ENCODE results near the gene GGTA1. TPM values are rescaled to one million over a fixed set of nuclear protein-coding genes. Genes with fewer than 3 reads are reported as not detected.

The GGTA1 gene
- total and polyA plus RNA-seq, 7 donors: 0.50 to 7.0 (median 1.7) TPM

GRCh38 chr9:121491111-121491510 lies 8.5 kb downstream of the GGTA1 start:
- 54 to 60% (median 56%) methylated on average over 5 of the region's 5 CpGs for WGBS, 3 donors
- Histone ChIP-seq H3K4me3 (no peak overlapping the region), H3K27me3 (ENCODE audit: insufficient read depth in 3 of 3, low read length in 2 of 3) (no peaks in the 10 kb centered on the region), H3K36me3 (ENCODE audit: insufficient read depth in 1 of 2, low read depth in 1 of 2) (no peaks in the 10 kb centered on the region), H3K27ac (no peak overlapping the region), H3K4me1 (no peaks in the 10 kb centered on the region), H3K9me3 (peaks cover 5% of the 10 kb centered on the region)
- intact Hi-C loops (cut with DNase I): no loop called here
- peak in 1 of 4 donors; percentile 16 for ATAC-seq
- TF ChIP-seq CTCF (IDR thresholded peaks at IDR 0.05): no peak
- DNase-seq: no peak

GRCh38 chr9:121489344-121489743 lies 10.3 kb downstream of the GGTA1 start:
- no peaks in the 10 kb centered on the region for H3K36me3 ChIP-seq (ENCODE audit: insufficient read depth in 1 of 2, low read depth in 1 of 2)
- WGBS, 3 donors: 79 to 90% (median 80%) methylated on average over 2 of the region's 2 CpGs
- no peak overlapping the region for H3K27ac ChIP-seq
- H3K27me3 ChIP-seq (ENCODE audit: insufficient read depth in 3 of 3, low read length in 2 of 3): no peaks in the 10 kb centered on the region
- no peak for TF ChIP-seq CTCF (IDR thresholded peaks at IDR 0.05)
- H3K4me3 ChIP-seq: no peak overlapping the region
- no peak for DNase-seq
- H3K4me1 ChIP-seq: peaks cover 9% of the 10 kb centered on the region
- no peaks in the 10 kb centered on the region for H3K9me3 ChIP-seq
- intact Hi-C loops (cut with DNase I): no loop called here
- ATAC-seq: no peak

- Histone ChIP-seq H3K36me3 (ENCODE audit: insufficient read depth in 1 of 2, low read depth in 1 of 2) (no peaks in the 10 kb centered on the region), H3K27ac (peak overlapping the region; percentile 38), H3K4me1 (peaks cover 17% of the 10 kb centered on the region), H3K27me3 (ENCODE audit: insufficient read depth in 3 of 3, low read length in 2 of 3) (no peaks in the 10 kb centered on the region), H3K9me3 (no peaks in the 10 kb centered on the region), H3K4me3 (no peak overlapping the region)
- 71 to 80% (median 79%) methylated on average over 4 of the region's 4 CpGs for WGBS, 3 donors
- intact Hi-C loops (cut with DNase I): no loop called here
- TF ChIP-seq CTCF (IDR thresholded peaks at IDR 0.05): no peak
- no peak for DNase-seq
- ATAC-seq: no peak
Observed at GRCh38 chr9:121486043-121486442, 13.6 kb downstream of the GGTA1 start.

- TF ChIP-seq CTCF (IDR thresholded peaks at IDR 0.05): no peak
- Histone ChIP-seq H3K4me3 (no peak overlapping the region), H3K27ac (peak overlapping the region; percentile 38), H3K4me1 (peaks cover 17% of the 10 kb centered on the region), H3K36me3 (ENCODE audit: insufficient read depth in 1 of 2, low read depth in 1 of 2) (no peaks in the 10 kb centered on the region), H3K9me3 (no peaks in the 10 kb centered on the region), H3K27me3 (ENCODE audit: insufficient read depth in 3 of 3, low read length in 2 of 3) (no peaks in the 10 kb centered on the region)
- ATAC-seq (peak in 2 of 4 donors; percentile 34 to 46), DNase-seq (no peak)
- intact Hi-C loops (cut with DNase I): no loop called here
- 90 to 92% (median 92%) methylated on average over 4 of the region's 4 CpGs for WGBS, 3 donors
Observed at GRCh38 chr9:121485623-121486022, 14.0 kb downstream of the GGTA1 start.
